H1 (cell line): ENCODE results near the gene NKX2-4. TPM values are rescaled to one million over a fixed set of nuclear protein-coding genes. Genes with fewer than 3 reads are reported as not detected.
A peak's percentile ranks its signal among the peaks of the same experiment; 100 is the strongest.

Experiments used
- CTCF ChIA-PET: fragments of 300-600 bp; sonication (Branson Sonifier 250); formaldehyde crosslinking; loops from one replicate; lab custom pipeline; 2021; ENCODE audit not compliant: partially characterized antibody; lab: Charles Lee
- POLR2A ChIA-PET: fragments of 300-600 bp; sonication (Branson Sonifier 250); formaldehyde crosslinking; loops from one replicate; lab custom pipeline; 2021; ENCODE audit warnings: inconsistent platforms; ENCODE audit not compliant: partially characterized antibody; lab: Charles Lee
- DNase-seq, 2 experiments: peaks; one replicate each; pipeline versions ENCODE4 v3.0.0 to v3.0.0-alpha.2; 2010 to 2022; ENCODE audit warnings: low spot score in 2 of 2, low read depth in 1 of 2, mixed read lengths in 1 of 2
- FAIRE-seq: peaks from 2 replicates; lab custom pipeline; 2011; peaks lifted over from hg19 to GRCh38; lab: Jason Lieb, UNC
- H2AFZ ChIP-seq: 2 replicates; pipeline ENCODE4 v1.8.1; 2012; ENCODE audit warnings: low read length, inconsistent platforms
- H2AK5ac ChIP-seq: 2 replicates; pipeline ENCODE4 v1.6.1; 2013; ENCODE audit warnings: low read depth, low read length
- H2BK120ac ChIP-seq: replicated peaks from 2 replicates; pipeline ENCODE3; 2013; ENCODE audit warnings: low read depth, low read length, inconsistent platforms
- H2BK12ac ChIP-seq: 2 replicates; pipeline ENCODE4 v1.6.1; 2013; ENCODE audit warnings: low read depth, low read length
- H2BK15ac ChIP-seq: 2 replicates; pipeline ENCODE4 v1.6.1; 2013; ENCODE audit warnings: low read length
- H2BK20ac ChIP-seq: 2 replicates; pipeline ENCODE4 v1.6.1; 2013; ENCODE audit warnings: low read length
- H2BK5ac ChIP-seq: 2 replicates; pipeline ENCODE4 v1.6.1; 2013; ENCODE audit warnings: low read depth, low read length
- H3K14ac ChIP-seq: 2 replicates; pipeline ENCODE4 v1.6.1; 2013; ENCODE audit warnings: inconsistent platforms; ENCODE audit not compliant: insufficient read length
- H3K18ac ChIP-seq: 2 replicates; pipeline ENCODE4 v1.6.1; 2013; ENCODE audit warnings: low read length; ENCODE audit errors: extremely low read depth
- H3K23ac ChIP-seq: 2 replicates; pipeline ENCODE4 v1.6.1; 2013; ENCODE audit warnings: inconsistent platforms; ENCODE audit not compliant: insufficient read length
- H3K23me2 ChIP-seq: 2 replicates; pipeline ENCODE4 v1.6.1; 2013; ENCODE audit warnings: low read depth, low read length
- H3K27ac ChIP-seq: 2 replicates; pipeline ENCODE4 v1.6.1; 2011; ENCODE audit warnings: low read depth, low read length, inconsistent platforms
- H3K27me3 ChIP-seq, 4 experiments: replicated peaks in 1 of 4; 1 replicate in 1 of 4; 2 replicates in 3 of 4; pipeline versions ENCODE4 v1.6.1 to v1.8.1; 2011 to 2013; ENCODE audit warnings: low read length in 3 of 4, mild to moderate bottlenecking in 3 of 4, inconsistent platforms in 2 of 4, mixed read lengths in 2 of 4, moderate library complexity in 1 of 4; ENCODE audit not compliant: control insufficient read depth in 3 of 4, insufficient read depth in 3 of 4; ENCODE audit errors: extremely low read depth in 1 of 4
- H3K36me3 ChIP-seq, 4 experiments: 2 replicates each; pipeline versions ENCODE4 v1.6.1 to v1.8.1; 2011 to 2013; ENCODE audit warnings: mild to moderate bottlenecking in 4 of 4, low read length in 3 of 4, moderate library complexity in 2 of 4, control low read depth in 1 of 4, inconsistent platforms in 1 of 4; ENCODE audit not compliant: insufficient read depth in 4 of 4, control insufficient read depth in 2 of 4
- H3K4ac ChIP-seq: replicated peaks from 2 replicates; pipeline ENCODE3; 2013; ENCODE audit warnings: low read length, low read depth, mixed read lengths, inconsistent platforms; ENCODE audit not compliant: insufficient read length
- H3K4me1 ChIP-seq, 4 experiments: replicated peaks in 1 of 4; 1 replicate in 1 of 4; 2 replicates in 3 of 4; pipeline versions ENCODE4 v1.6.1 to v1.8.1; 2011 to 2013; ENCODE audit warnings: low read length in 3 of 4, inconsistent platforms in 2 of 4, mixed read lengths in 1 of 4; ENCODE audit not compliant: insufficient read depth in 4 of 4, control insufficient read depth in 3 of 4
- H3K4me2 ChIP-seq, 2 experiments: 2 replicates each; pipeline versions ENCODE4 v1.6.1 to v1.8.1; 2011 to 2013; ENCODE audit warnings: low read depth in 2 of 2, low read length in 2 of 2, control low read depth in 1 of 2, inconsistent platforms in 1 of 2, mild to moderate bottlenecking in 1 of 2; ENCODE audit not compliant: insufficient read depth in 1 of 2
- H3K4me3 ChIP-seq, 4 experiments: fragments of 200-600, 300-600 bp in 1 of 4; sonication (generic), shearing (Covaris generic), sonication (Bioruptor Twin) in 1 of 4; 2 replicates each; pipeline versions ENCODE4 v1.5.1 to v1.8.1; 2011 to 2016; ENCODE audit warnings: low read length in 4 of 4, low read depth in 3 of 4, control low read depth in 2 of 4, inconsistent platforms in 2 of 4, mild to moderate bottlenecking in 2 of 4, mixed read lengths in 1 of 4, moderate library complexity in 1 of 4; ENCODE audit not compliant: insufficient read depth in 2 of 4; ENCODE audit errors: extremely low read depth in 1 of 4
- H3K56ac ChIP-seq: replicated peaks from 2 replicates; pipeline ENCODE3; 2013; ENCODE audit warnings: low read depth, mild to moderate bottlenecking, mixed read lengths, low read length, inconsistent platforms; ENCODE audit not compliant: insufficient read length
- H3K79me1 ChIP-seq: 2 replicates; pipeline ENCODE4 v1.6.1; 2013; ENCODE audit warnings: low read depth, low read length, control low read depth
- H3K79me2 ChIP-seq, 2 experiments: 2 replicates each; pipeline versions ENCODE4 v1.6.1 to v1.8.1; 2012 to 2013; ENCODE audit warnings: low read length in 2 of 2, mild to moderate bottlenecking in 2 of 2, inconsistent platforms in 1 of 2; ENCODE audit not compliant: insufficient read depth in 2 of 2, control insufficient read depth in 1 of 2
- H3K9ac ChIP-seq, 4 experiments: replicated peaks in 1 of 4; 1 replicate in 1 of 4; 2 replicates in 3 of 4; pipeline versions ENCODE4 v1.6.1 to v1.8.1; 2011 to 2013; ENCODE audit warnings: low read depth in 3 of 4, low read length in 3 of 4, control low read depth in 2 of 4, mild to moderate bottlenecking in 2 of 4, moderate library complexity in 2 of 4, inconsistent platforms in 1 of 4; ENCODE audit errors: extremely low read depth in 1 of 4
- H3K9me3 ChIP-seq, 2 experiments: 2 replicates each; pipeline versions ENCODE4 v1.6.1 to v1.8.1; 2012 to 2013; ENCODE audit warnings: mild to moderate bottlenecking in 2 of 2, moderate library complexity in 2 of 2, control low read depth in 1 of 2, inconsistent platforms in 1 of 2, low read depth in 1 of 2, low read length in 1 of 2, mixed read lengths in 1 of 2; ENCODE audit not compliant: insufficient read depth in 2 of 2
- H4K20me1 ChIP-seq, 2 experiments: replicated peaks in 1 of 2; 2 replicates each; pipeline versions ENCODE3 to v1.8.1; 2011 to 2013; ENCODE audit warnings: inconsistent platforms in 2 of 2, low read length in 2 of 2, mild to moderate bottlenecking in 1 of 2; ENCODE audit not compliant: insufficient read depth in 2 of 2, control insufficient read depth in 1 of 2
- H4K5ac ChIP-seq: 2 replicates; pipeline ENCODE4 v1.6.1; 2013; ENCODE audit warnings: low read length, low read depth, mixed read lengths, inconsistent platforms; ENCODE audit not compliant: insufficient read length
- H4K8ac ChIP-seq: 2 replicates; pipeline ENCODE4 v1.8.0; 2013; ENCODE audit warnings: mild to moderate bottlenecking, moderate library complexity, low read length, inconsistent platforms; ENCODE audit not compliant: insufficient read depth; ENCODE audit errors: extremely low read depth
- H4K91ac ChIP-seq: replicated peaks from 2 replicates; pipeline ENCODE3; 2013; ENCODE audit warnings: low read length, mixed read lengths, inconsistent platforms; ENCODE audit not compliant: insufficient read length
- ASH2L ChIP-seq: fragments of 200-600, 300-600 bp; sonication (generic); IDR thresholded peaks from one replicate; pipeline ENCODE4 v1.7.1; 2017; ENCODE audit warnings: low read length
- POLR2A ChIP-seq, 2 experiments: IDR thresholded peaks; 1 replicate in 1 of 2; 2 replicates in 1 of 2; pipeline ENCODE4 v1.6.1; 2011; ENCODE audit warnings: low read depth in 2 of 2, low read length in 2 of 2, mild to moderate bottlenecking in 2 of 2; ENCODE audit errors: control extremely low read depth in 1 of 2
- WGBS, 2 experiments: shearing (Covaris generic) in 1 of 2; methylation state at CpG; one replicate each; pipeline versions ENCODE4 v1.1.6 to v1.1.7; 2013 to 2015; ENCODE audit warnings: low lambda C conversion rate in 2 of 2, mixed read lengths in 2 of 2, inconsistent platforms in 1 of 2, low coverage in 1 of 2, missing lambda C conversion rate in 1 of 2; ENCODE audit not compliant: insufficient replicate concordance in 2 of 2, insufficient coverage in 1 of 2, insufficient read length in 1 of 2; ENCODE audit errors: extremely low coverage in 1 of 2, missing lambda C conversion rate in 1 of 2; 5-methylcytosine and 5-hydroxymethylcytosine counted together
- polyA plus RNA-seq, 7 experiments: library from polyadenylated mRNA; depleted of rRNA in 3 of 7; stranded (reverse) in 5 of 7; unstranded in 2 of 7; fragments of >200 nt in 5 of 7; fragments of 200-250 nt in 2 of 7; gene quantifications; 1 replicate in 5 of 7; 2 replicates in 1 of 7; 4 replicates in 1 of 7; pipeline versions ENCODE4 v1.2.1 to v1.2.3, GENCODE V29; 2011 to 2013; ENCODE audit warnings: missing spikeins in 2 of 7, mixed read lengths in 2 of 7
- total RNA-seq: library from RNA; stranded (reverse); fragmentation: NEBNext Ultra II Directional; extraction: Animal tissue kit (Norgen Biotek cat#: 25700); gene quantifications from 2 replicates; pipeline ENCODE4 v1.2.1, GENCODE V29; 2021

NKX2-4 gene
- total and polyA plus RNA-seq, 2 of the 8 experiments (the other 6 are each of a cell fraction or from before 2014, with no cell fraction given): 0.12 to 0.37 TPM

- H3K4me2 ChIP-seq: peak overlapping the region; percentile 73 to 91; a peak in 3 of 4 replicates
- CTCF ChIA-PET: interaction anchor here (0.8 to 3.3 kb wide), 6 partner anchors 101 to 526 kb away, joined by 3 to 17 read pairs (median 6); no protein-coding TSS in a partner anchor
- H3K27me3 ChIP-seq: peaks cover 25 to 49% (median 39%) of the 10 kb centered on the region in 4 experiments
- no peak overlapping the region for H3K14ac ChIP-seq
- FAIRE-seq: peak; percentile 7
- H3K27ac ChIP-seq: no peak overlapping the region
- H4K20me1 ChIP-seq: peaks cover 0 to 7% of the 10 kb centered on the region in 2 experiments
- H2BK120ac ChIP-seq: no peak overlapping the region
- H2AFZ ChIP-seq: no peak overlapping the region
- no peak overlapping the region for H2BK15ac ChIP-seq
- peaks cover 3% of the 10 kb centered on the region; the same call in 1 of the 2 replicates for H3K23me2 ChIP-seq
- H3K79me1 ChIP-seq: no peaks in the 10 kb centered on the region
- no peaks in the 10 kb centered on the region for H3K9me3 ChIP-seq
- no peak overlapping the region for H2BK5ac ChIP-seq
- TF ChIP-seq ASH2L: no peak
- peak in 1 of 2 experiments; percentile 21; a peak in 1 of 3 replicates for TF ChIP-seq POLR2A (IDR thresholded peaks at IDR 0.05; ENCODE audit: control extremely low read depth in 1 of 2, low read depth in 2 of 2, low read length in 2 of 2)
- peak overlapping the region in 1 of 4 experiments; percentile 60; a peak in 2 of 8 replicates for H3K4me3 ChIP-seq
- H4K8ac ChIP-seq: no peak overlapping the region
- H3K36me3 ChIP-seq: peaks cover 0 to 18% (median 8%) of the 10 kb centered on the region in 4 experiments; a peak in 5 of 8 replicates
- no peak overlapping the region for H3K9ac ChIP-seq
- no peak overlapping the region for H2BK20ac ChIP-seq
- H3K79me2 ChIP-seq: no peaks in the 10 kb centered on the region
- H2BK12ac ChIP-seq: no peak overlapping the region
- 29% methylated on average over 7 of the region's 7 CpGs; no CpG with 5 or more reads in 1 of the 2 experiments for WGBS, 2 experiments
- no peak overlapping the region for H3K23ac ChIP-seq
- no peak overlapping the region for H2AK5ac ChIP-seq
- H4K91ac ChIP-seq: no peak overlapping the region
- H3K18ac ChIP-seq: no peak overlapping the region
- H3K4me1 ChIP-seq: no peaks in the 10 kb centered on the region
- DNase-seq: no peak
- H3K4ac ChIP-seq: no peak overlapping the region
- no peak overlapping the region for H3K56ac ChIP-seq
- H4K5ac ChIP-seq: no peak overlapping the region
- POLR2A ChIA-PET: interaction anchor here (0.7 to 1.6 kb wide), 6 partner anchors 29 to 815 kb away, joined by 3 to 6 read pairs (median 3); partner anchors contain the start of gene XRN2
Measured at GRCh38 chr20:21390768-21391167, 6.6 kb downstream of the NKX2-4 start.
